Stimulated activated CD8-positive, alpha-beta memory T cell treated with anti-CD3 and anti-CD28 coated beads, Interleukin-15, amount 100 ng/mL, for 24 hours (primary cell): Measurements from ENCODE around the gene VPS4A.
"Not testable (repeated sequence)": the region's sequence is repeated elsewhere in the genome, so short reads cannot be mapped to it uniquely, and the experiment has no call there.

Experiments
- DNase-seq: peaks from one replicate; pipeline ENCODE4 v3.0.0-alpha.2; 2020; ENCODE audit warnings: low read depth

VPS4A gene

DNA sequence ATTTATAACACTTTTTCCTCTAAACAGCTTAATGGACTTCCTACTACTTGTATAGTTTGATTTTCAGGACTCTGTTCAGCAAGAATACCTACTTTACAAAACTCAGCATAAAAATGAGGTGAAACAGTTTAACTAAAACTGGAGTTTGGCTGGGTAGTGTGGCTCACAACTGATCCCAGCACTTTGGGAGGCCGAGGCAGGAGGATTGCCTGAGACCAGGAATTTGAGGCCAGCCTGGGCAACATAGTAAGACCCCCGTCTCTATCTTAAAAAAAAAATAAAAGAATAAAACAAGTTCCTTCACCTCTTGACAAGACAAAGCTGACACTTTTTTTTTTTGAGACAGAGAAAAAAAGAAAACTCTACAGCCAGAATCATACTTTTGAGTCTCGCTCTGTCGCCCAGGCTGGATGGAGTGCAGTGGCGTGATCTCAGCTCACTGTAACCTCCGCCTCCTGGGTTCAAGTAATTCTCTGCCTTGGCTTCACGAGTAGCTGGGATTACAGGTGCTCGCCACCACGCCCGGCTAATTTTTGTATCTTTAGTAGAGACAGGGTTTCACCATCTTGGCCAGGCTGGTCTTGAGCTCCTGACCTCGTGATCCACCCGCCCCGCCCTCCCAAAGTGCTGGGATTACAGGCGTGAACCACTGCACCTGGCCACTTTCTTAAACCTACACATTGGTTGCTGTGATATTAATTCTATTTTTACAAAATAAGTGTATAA lies 16.6 kb downstream of the VPS4A start:
- no peak for DNase-seq

DNA sequence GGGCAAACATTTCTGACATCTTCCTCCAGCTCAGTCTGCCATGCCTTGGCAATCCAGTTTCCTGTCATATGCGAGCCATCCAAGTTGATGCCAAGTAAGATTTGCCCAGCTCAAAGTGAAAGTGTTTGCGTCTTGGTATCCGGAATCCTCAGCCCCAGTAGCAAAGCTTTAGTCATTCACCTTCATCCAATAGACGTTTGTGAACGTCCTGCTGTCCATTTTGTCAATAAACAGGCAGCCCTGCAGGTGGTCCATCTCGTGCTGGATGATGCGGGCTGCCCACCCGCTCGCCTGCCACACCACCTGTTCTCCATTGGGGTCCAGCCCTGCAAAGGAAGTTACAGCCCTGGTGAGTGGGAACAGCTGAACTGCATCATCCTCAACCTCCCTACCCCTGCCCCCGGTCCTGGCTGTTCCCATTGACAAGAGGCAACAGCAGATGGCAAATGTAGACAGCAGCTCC lies 17.7 kb downstream of the VPS4A start:
- no peak for DNase-seq

DNA sequence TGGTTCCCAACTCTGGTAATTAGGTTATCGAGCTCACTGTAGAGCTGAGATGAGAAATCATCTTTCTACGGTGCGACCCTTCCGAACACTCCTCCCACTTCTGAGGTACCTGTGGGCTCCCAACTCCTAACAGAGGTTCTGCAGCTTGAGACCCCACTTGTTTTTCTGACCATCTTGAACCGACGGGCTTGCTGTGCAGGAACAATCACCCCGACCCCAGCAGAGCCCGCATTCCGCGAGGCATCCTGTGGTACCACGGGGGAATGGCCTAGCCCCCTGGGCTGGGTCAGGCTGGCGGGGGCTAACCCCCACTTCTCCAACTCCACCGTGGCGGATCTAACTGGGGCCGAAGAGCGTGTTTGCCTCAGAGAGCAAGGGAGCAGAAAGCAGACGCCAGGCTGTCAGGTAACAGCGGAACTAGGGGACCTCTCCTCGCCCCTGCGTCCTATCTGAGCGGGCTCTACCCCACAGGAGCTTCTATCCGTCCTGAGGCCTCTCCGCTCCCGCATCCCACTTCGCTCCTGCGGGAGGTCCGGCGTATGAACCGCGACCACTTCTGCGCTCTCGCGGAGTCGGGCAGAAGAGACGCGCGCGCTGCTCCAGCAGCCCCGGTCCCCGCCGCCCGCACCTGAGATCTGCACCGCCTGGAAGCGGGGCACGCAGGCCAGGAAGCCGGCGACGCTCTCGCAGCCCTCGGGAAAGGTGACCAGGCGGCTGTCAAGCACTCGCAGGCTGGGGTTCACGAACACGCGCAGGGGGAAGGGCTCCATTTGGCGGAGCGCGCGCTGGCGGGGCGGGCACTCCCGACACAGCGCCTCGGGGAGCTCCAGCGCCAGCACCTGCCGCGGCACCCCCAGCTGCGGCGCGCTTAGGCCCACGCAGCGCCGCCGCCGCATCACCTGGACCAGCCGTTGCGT lies 18.5 kb downstream of the VPS4A start:
- no peak for DNase-seq

DNA sequence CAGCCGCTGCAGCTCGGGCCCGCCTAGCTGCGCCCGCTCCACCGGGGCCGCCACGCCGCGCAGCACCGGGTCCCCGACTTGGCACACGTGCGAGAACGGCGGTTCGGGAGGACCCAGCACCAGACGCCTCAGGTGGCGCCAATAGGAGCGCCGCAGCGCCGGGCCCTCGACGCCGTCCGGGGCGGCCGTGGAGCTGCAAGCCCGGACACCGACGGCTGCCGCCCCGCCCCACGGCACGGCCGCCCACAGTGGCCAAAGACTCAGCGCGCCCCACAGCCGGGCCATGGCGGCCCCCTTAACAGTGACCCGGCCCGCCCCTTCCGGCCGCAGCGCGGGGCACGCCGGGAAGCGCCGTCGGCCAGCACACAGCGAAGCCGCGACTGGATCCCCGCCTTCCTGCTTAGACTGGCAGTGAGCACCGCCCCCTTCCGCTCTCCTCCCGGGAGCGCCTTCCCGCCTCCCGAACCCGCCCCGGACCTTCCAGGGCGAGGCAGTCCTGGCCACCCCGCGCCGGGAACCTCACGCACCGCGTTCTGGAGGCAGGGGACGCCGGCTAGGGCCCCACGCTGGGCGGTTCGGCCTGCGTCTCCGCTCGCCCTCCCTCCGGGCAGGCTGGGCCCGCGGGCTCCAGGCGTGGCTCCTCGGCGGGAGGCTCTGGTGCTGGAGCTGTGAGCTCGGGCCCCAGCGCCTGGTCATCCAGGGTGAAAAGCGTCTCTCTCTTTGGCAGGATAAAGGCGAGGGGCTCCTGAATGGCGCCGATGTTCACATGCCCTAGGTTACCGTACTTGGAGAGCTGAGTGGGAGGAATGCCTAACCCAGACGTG lies 19.3 kb downstream of the VPS4A start, which contains the start of gene PDF:
PDF (minus strand) TSS at position 303 of the 824 bp plus-strand sequence; CDS start at position 285, 18 bp downstream.
- peak; percentile 72 for DNase-seq

DNA sequence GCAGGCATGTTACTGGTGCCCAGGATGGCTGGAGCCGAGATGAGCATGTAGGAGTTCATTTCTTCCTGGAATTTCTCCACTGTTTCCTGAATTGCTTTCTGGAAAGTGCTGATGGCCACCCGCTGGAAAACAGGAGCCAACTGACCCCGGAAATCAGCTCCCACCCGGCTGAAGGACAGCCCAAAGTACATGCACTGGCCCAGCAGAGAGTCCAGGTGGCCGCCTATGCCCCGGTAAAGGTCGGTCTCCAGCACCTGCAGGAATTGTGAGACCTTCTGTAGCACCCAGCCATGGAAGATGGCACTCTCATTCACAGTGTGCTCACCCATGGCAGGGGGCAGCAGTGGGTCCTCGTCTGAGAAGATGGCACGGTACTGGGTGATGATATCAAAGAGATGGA lies 23.5 kb downstream of the VPS4A start:
- DNase-seq, result no peak

DNA sequence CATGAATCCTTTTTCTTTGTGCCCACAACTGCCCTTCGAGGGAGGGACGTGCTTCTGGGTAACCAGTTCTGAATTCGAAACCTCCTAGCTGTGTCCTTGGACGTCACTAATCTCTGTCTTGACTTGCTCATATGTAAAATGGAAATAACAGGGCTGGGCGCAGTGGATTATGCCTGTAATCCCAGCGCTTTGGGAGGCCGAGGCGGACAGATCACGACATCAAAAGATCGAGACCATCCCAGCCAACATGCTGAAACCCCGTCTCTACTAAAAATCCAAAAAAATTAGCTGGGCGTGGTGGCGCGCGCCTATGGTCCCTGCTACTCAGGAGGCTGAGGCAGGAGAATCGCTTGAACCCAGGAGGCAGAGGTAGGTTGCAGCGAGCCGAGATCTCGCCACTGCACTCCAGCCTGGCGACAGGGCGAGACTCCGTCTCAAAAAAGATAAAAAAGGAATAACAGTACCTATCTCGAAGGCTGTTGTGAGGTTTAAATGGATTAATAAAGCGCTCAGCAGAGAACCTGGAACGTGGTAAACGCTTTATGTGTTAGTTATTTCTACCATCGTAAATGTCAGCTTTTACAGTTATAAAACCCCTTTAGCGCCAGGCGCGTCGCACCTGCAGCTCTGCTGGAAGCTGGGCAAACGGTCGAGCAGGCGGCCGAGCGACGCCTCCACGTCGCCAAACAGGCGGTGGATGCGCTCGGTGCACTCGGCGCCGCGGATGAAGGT lies 27.6 kb downstream of the VPS4A start:
- DNase-seq, result no peak

DNA sequence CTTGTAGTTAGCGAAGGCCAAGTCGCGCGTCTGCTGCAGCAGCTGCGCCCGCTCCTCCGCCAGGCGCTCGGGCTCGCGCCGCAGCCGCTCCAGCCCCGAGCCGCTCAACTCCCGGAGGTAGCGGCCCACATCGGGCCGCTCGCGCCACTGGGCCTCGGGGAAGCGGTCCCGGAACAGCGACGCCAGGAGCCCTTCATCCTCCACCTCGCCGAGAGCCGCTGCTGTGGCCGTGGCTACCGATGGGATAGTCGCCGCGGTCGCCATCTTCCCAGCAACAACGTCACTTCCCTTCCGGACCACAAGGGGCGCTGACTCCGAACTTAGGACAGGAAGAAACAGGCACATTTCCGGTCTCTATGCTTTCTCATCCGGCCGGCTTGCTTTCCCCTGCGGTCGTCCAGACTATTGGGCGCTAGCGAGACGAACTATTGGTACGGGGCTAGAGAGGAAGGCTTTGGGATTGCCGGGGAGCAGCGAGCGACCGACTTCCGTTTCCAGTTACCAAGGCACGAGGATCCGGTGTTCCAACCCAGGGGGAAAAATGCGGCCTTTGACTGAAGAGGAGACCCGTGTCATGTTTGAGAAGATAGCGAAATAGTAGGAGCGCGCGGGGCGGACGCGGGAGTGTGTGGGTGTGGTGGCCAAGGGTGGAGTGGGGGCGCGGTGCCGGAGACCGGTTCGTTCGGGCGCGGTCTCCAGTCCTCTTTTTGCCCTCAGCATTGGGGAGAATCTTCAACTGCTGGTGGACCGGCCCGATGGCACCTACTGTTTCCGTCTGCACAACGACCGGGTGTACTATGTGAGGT lies 28.3 kb downstream of the VPS4A start, which contains the start of the genes COG8 and NIP7:
COG8 (minus strand) TSS at position 276 of the 806 bp plus-strand sequence; CDS start at position 264, 12 bp downstream.
NIP7 (plus strand) TSS at position 484 of the 806 bp plus-strand sequence; CDS start at position 542, 58 bp downstream.
- peak; percentile 77 for DNase-seq

DNA sequence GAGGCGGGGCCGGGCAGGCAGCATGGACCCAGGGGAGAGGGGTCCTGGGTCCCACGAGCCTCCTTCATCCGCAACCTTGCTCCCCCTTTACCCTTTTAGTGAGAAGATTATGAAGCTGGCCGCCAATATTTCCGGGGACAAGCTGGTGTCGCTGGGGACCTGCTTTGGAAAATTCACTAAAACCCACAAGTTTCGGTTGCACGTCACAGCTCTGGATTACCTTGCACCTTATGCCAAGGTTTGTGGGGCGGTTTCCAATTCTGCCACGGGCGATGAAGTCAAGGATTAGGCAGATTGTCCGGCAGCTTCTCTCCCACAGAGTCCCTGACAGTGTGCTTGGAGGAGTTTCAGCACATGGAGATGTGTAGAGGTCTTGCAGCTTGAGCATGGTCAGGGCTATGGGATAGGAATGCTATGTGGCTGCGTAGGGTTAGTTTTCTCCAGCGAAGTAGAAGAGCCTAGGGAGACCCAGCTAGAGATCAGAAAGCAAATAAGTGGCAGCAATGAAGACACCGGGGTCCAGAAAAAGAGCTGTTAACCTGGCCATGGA lies 29.0 kb downstream of the VPS4A start:
- DNase-seq, result no peak

DNA sequence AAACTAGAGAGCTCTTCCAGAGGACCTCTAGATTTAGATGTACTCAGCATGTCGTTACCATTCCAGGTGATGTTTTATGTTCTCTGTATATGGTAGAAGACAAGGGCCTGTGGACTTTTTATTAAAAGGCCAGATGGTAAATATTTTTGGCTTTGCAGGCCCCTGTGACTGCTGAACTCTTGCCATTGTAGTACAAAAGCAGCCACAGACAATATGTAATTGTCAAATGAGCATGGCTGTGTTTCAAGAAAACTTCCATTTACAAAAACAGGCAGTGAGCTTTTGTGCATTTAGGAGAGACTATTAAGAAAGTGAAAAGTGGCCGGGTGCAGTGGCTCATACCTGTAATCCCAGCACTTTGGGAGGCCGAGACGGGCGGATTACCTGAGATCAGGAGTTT lies 33.0 kb downstream of the VPS4A start:
- no peak for DNase-seq

DNA sequence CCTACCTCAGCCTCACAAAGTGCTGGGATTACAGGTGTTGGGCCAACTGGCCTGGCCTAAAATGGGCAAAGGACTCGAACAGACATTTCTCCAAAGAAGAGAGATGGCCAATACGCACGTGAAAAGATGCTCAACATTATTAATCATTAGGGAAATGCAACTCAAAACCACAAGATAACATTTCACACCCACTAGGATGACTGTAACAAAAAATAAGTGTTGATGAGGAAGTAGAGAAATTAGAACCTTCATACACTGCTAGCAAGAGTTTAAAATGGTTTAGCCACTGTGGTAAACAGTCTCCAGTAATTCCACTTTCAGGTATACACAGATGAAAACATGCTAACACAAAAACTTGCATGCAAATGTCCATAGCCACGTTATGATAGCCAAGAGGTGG lies 34.8 kb downstream of the VPS4A start:
- no peak for DNase-seq

DNA sequence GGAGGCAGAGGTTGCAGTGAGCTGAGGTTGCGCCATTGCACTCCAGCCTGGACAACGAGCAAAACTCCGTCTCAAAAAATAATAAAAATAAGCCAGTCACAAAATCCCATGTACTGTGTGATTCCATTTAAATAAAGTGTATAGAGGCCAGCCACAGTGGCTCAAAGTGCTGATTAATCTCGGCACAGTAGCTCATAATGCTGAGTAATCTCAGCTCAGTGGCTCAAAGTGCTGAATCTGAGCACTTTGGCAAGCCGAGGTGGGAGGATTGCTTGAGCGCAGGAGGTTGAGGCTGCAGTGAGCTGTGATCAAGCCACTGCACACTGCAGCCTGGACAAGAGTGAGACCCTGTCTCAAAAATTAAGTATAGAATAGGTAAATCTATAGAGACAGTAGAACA lies 35.5 kb downstream of the VPS4A start:
- DNase-seq, result no peak

DNA sequence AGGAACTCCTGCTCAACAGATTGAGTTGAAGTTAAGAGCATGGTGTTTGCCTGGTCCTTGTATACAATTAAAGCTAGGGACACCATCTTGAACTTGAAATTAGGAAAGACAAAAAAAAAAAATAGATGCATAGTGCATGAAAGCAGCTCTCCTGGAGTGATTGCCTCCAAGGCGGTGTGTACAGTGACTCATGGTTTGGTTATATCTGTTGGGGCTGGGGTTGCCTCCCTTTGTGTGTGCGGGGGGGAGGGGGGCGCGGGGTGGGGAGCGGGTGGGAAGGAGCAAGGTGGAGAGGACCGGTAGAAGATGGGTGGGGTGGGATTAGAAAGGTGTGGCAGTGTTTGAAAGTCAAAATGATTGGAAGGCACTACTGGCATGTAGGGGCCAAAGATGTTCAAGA lies 37.1 kb downstream of the VPS4A start:
- no peak for DNase-seq

DNA sequence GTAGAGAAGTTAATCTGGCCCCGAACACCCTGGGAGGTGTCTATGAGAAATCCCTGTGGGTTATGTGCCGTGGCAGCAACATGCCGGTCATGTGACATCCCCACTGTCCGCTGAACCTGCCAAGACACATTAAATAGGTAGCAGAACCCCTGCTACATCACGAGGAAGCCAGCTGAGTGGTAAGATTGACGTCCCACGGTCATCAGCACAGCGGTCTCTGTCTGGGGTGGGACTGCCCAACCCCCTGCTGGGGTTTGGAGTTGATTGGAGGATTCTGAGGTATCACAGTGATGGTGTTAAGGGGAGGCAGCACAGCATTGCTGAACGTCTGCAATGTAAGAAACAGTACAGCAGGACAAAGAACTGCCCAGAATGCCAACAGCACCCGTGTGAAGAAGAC lies 38.4 kb downstream of the VPS4A start:
- no peak for DNase-seq

DNA sequence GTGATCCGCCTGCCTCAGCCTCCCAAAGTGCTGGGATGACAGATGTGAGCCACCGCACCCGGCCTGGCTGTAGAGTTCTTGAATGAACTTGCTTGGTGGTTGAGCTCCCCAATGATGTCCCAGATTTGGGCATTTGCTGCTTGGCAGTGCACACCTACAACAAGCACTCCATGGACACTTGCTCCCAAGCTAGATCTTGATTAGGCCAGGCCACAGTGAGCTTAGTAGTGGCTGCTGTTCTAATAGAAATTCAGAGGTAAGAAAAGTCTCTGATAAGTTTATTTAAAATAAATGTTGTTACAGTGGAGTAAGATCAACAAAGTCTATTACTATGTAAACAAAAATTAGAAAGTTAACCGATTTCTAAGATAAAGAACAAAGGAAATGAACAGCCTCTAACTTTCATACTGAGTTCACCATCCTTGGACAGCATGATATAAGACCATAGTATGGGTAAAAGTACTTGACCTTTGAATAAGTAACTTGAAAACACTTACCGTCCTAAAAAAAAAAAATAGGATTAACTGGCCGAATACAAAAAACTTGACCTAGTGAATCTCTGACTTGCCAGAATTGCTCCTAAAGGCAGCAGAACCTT lies 39.5 kb downstream of the VPS4A start:
- no peak for DNase-seq

DNA sequence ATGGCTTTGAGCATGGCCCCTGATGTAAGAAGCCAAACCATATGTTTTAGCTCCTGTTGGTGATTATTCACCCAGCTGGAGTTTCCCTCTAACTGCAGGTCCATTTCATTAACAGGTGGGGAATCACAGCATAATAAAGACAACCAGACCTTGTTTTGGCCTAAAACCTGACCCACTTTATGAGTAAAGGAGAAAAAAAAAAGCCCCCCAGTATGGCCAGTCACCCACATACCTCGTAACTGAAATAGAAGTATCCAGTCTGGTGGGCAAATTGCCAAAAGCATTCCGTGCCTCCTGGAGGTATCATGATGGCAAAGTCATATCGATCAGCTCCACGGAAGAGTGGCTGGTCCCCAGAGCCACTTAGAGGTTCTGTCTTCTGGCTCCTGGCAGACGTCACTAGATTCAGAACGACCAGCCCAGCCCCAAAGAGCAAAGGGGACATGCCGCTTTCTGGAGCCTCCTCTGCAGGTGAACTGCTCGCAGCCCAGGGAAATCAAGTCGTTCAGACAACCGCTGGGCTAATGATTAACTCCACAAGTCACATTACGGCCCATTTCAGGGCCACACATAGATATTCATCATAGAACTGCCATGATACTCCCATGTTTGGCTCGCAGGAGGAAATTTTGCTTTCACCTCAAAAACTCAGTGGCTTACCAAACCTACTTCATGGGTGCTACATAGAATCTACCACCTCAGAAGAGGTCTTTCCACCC lies 40.3 kb downstream of the VPS4A start, which contains the start of gene TMED6:
TMED6 (minus strand) TSS at position 478 of the 719 bp plus-strand sequence; CDS start at position 445, 33 bp downstream.
- DNase-seq, result no peak

DNA sequence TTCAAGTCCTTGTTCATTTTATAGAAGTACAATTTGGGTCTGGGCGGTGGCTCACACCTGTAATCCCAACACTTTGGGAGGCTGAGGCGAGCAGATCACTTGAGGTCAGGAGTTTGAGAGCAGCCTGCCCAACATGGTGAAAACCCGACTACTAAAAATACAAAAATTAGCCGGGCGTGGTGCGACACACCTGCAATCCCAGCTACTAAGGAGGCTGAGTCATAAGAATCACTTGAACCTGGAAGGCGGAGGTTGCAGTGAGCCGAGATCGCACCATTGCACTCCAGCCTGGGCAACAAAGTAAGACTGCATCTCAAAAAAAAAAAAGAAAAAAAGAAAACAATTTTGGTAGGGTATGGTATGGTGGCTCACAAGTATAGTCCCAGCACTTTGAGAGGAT lies 48.9 kb downstream of the VPS4A start:
- DNase-seq, result not testable (repeated sequence)

DNA sequence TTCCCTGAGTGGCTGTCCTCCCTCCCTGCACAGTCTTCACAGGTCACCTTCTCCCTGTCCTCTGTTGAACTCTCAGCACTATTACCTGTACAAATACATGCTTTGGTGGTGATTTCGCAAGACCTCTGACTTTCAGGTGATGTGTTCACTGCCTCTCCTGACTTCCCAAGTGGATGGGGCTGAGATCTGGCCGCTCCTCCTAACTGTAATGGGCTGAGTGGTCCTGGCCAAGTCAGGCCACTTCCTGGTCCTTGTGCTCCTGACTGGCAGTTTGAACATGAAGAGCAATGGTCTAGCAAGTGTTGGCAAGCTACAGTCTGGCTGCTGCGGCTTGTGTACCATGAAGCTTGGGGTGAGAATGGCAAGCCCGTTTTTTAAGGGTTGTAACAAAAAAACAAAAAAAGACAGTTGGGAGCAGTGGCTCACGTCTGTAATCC lies 52.1 kb downstream of the VPS4A start:
- DNase-seq, result no peak

DNA sequence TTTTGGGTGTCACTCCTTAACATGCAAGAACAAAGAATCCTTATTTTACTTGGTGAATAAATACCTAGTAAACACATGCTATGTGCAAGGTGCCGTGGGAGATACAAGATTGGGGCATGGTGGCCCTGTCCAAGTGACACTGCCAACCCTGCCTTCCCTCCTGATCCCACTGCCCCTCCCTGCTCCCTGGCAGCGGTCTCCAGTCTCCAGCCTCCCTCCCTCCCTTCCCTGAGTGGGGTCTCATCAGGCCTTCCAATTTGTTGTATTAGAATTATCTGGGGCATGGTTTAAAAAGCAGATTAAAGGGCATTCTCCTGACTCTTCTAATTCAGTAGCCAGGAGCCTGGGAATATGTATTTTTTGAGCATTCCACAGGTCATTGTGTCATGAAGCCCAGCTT lies 52.9 kb downstream of the VPS4A start:
- no peak for DNase-seq

DNA sequence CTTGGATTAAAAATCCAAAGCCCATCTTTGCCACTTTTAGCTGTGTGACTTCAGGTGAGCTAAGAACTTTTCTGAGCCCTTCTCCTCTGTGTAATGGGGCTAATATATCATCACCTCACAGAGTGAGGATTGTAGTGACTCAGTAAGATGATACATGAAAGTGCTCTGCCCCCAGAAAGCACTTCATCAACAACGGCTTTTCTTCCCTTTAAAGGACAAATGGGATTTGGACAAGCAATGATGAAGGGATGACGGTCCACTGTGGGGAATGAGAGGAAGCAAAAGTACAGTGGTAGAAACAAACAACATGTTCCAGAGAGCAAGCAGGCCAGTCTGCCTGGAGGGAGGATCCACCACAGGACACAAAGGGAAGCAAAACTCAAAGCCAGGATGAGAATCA lies 54.8 kb downstream of the VPS4A start:
- no peak for DNase-seq
